HepG2 (cell line): ENCODE measurements around the gene MTR. TPM values are rescaled to one million over a fixed set of nuclear protein-coding genes. Genes with fewer than 3 reads are reported as not detected.
A peak's percentile ranks its signal among the peaks of the same experiment; 100 is the strongest.

Source experiments
- ATAC-seq: fragments of 200-7000 bp; cut with Tn5 transposase; 3 replicates; pipeline ENCODE4 v1.9.1; 2020; ENCODE audit warnings: mild to moderate bottlenecking, moderate library complexity
- BruUV-seq: library from RNA; stranded (reverse); fragments of 400-500 nt; replicated peaks from 2 replicates; lab custom pipeline; 2021; lab: Mats Ljungman, UMichigan
- CTCF ChIA-PET: fragments of 300-600 bp; formaldehyde crosslinking; extraction: SDS; loops from one replicate; lab custom pipeline; 2021; ENCODE audit warnings: low total read pairs, inconsistent platforms, low intra/inter-chr PET ratio; lab: Yijun Ruan, JAX
- POLR2A ChIA-PET: fragments of 350-600 bp; sonication (Branson Sonifier 250); formaldehyde crosslinking; loops from one replicate; lab custom pipeline; 2020; ENCODE audit warnings: antibody characterized with exemption, inconsistent platforms; lab: Yijun Ruan, JAX
- DNase-seq: peaks from one replicate; pipeline ENCODE4 v3.0.0-alpha.2; 2015; ENCODE audit warnings: low spot score
- FAIRE-seq: peaks from 3 replicates; lab custom pipeline; 2011; peaks lifted over from hg19 to GRCh38; lab: Jason Lieb, UNC
- H2AFZ ChIP-seq: one replicate; pipeline ENCODE4 v1.6.1; 2011; ENCODE audit warnings: low read length, inconsistent platforms
- H3K27ac ChIP-seq: fragments of 300-600 bp; 3 replicates; pipeline ENCODE4 v1.8.0; 2011; ENCODE audit warnings: mixed run types, mild to moderate bottlenecking, mixed read lengths, low read length, inconsistent platforms; ENCODE audit not compliant: insufficient read depth; ENCODE audit errors: extremely low read length
- H3K27me3 ChIP-seq, 2 experiments: fragments of 200-600 bp in 1 of 2; 2 replicates in 1 of 2; 3 replicates in 1 of 2; pipeline versions ENCODE4 v1.6.0 to v1.8.0; 2011; ENCODE audit warnings: low read length in 2 of 2, mild to moderate bottlenecking in 2 of 2, moderate library complexity in 2 of 2, inconsistent platforms in 1 of 2; ENCODE audit not compliant: insufficient read depth in 2 of 2, control insufficient read depth in 1 of 2
- H3K36me3 ChIP-seq, 2 experiments: fragments of 200-600 bp in 1 of 2; replicated peaks in 1 of 2; 2 replicates in 1 of 2; 3 replicates in 1 of 2; pipeline versions ENCODE4 v1.5.1 to v1.8.0; 2011; ENCODE audit warnings: low read length in 2 of 2, inconsistent platforms in 1 of 2; ENCODE audit not compliant: insufficient read depth in 2 of 2, control insufficient read depth in 1 of 2
- H3K4me1 ChIP-seq: 2 replicates; pipeline ENCODE4 v1.5.1; 2012; ENCODE audit warnings: low read length, inconsistent platforms; ENCODE audit not compliant: insufficient read depth
- H3K4me2 ChIP-seq: 2 replicates; pipeline ENCODE4 v1.6.0; 2011; ENCODE audit warnings: low read depth, low read length, inconsistent platforms
- H3K4me3 ChIP-seq, 3 experiments: fragments of 200-600 bp in 1 of 3; sonication (generic), shearing (Covaris generic) in 1 of 3; replicated peaks in 1 of 3; 2 replicates each; pipeline ENCODE4 v1.5.1; 2011 to 2016; ENCODE audit warnings: low read length in 3 of 3, inconsistent platforms in 2 of 3, low read depth in 2 of 3, mild to moderate bottlenecking in 2 of 3, control low read depth in 1 of 3, mixed read lengths in 1 of 3; ENCODE audit not compliant: insufficient read depth in 1 of 3
- H3K79me2 ChIP-seq: one replicate; pipeline ENCODE4 v1.6.1; 2011; ENCODE audit warnings: low read length, inconsistent platforms; ENCODE audit not compliant: insufficient read depth
- H3K9ac ChIP-seq: 2 replicates; pipeline ENCODE4 v1.6.0; 2011; ENCODE audit warnings: mild to moderate bottlenecking, low read depth, low read length, inconsistent platforms; ENCODE audit not compliant: insufficient read depth
- H3K9me3 ChIP-seq: 2 replicates; pipeline ENCODE4 v1.5.1; 2012; ENCODE audit warnings: mild to moderate bottlenecking, low read length
- H4K20me1 ChIP-seq: 2 replicates; pipeline ENCODE4 v1.6.0; 2011; ENCODE audit warnings: inconsistent platforms, mild to moderate bottlenecking, low read length, moderate library complexity; ENCODE audit not compliant: insufficient read depth
- CBFB ChIP-seq: sonication (generic); formaldehyde crosslinking; IDR thresholded peaks from 2 replicates; pipeline ENCODE4 v1.4.0; 2020; ENCODE audit warnings: missing genetic modification reagents
- HDAC2 ChIP-seq: sonication (generic); formaldehyde crosslinking; IDR thresholded peaks from 2 replicates; pipeline ENCODE4 v1.4.0; 2020; ENCODE audit warnings: missing genetic modification reagents
- HMGA1 ChIP-seq: sonication (generic); formaldehyde crosslinking; conservative IDR thresholded peaks from 2 replicates; pipeline ENCODE4 v1.4.0; 2020; ENCODE audit warnings: missing genetic modification reagents
- NFE2L1 ChIP-seq: sonication (generic); formaldehyde crosslinking; IDR thresholded peaks from 2 replicates; pipeline ENCODE4 v1.4.0; 2020; ENCODE audit warnings: missing genetic modification reagents, mild to moderate bottlenecking, borderline replicate concordance
- PCBP2 ChIP-seq: fragments of 200-400 bp; formaldehyde crosslinking; optimal IDR thresholded peaks from 2 replicates; pipeline ENCODE3; 2018; ENCODE audit warnings: low read length, low read depth; ENCODE audit not compliant: poor library complexity, severe bottlenecking
- PRPF4 ChIP-seq: fragments of 200-400 bp; formaldehyde crosslinking; IDR thresholded peaks from 2 replicates; pipeline ENCODE4 v1.6.1; 2016; ENCODE audit warnings: low read length, low read depth; ENCODE audit not compliant: poor library complexity, severe bottlenecking
- YEATS2 ChIP-seq: sonication (generic); formaldehyde crosslinking; IDR thresholded peaks from 2 replicates; pipeline ENCODE4 v1.4.0; 2020; ENCODE audit warnings: missing genetic modification reagents, borderline replicate concordance
- ZNF18 ChIP-seq: sonication (generic); formaldehyde crosslinking; IDR thresholded peaks from 2 replicates; pipeline ENCODE4 v1.8.0; 2022; ENCODE audit warnings: mild to moderate bottlenecking, missing genetic modification reagents; ENCODE audit not compliant: insufficient replicate concordance
- WGBS: methylation state at CpG from one replicate; pipeline ENCODE4 v1.1.6; 2017; ENCODE audit warnings: low lambda C conversion rate; 5-methylcytosine and 5-hydroxymethylcytosine counted together
- in situ Hi-C: cut with HindIII; loops from 2 replicates; pipeline ENCODE4 v1.10.0; 2017; ENCODE audit warnings: low pct_unique_long_range_greater_than_20kb; ENCODE audit not compliant: extremely low pct_ligation_motif_present
- intact Hi-C: fragments of 100-400 bp; cut with micrococcal nuclease; formaldehyde crosslinking; loops from one replicate; pipeline ENCODE4 v1.10.0; 2022; ENCODE audit not compliant: unreplicated experiment
- polyA plus RNA-seq, 8 experiments: library from polyadenylated mRNA; depleted of rRNA in 3 of 8; stranded (reverse) in 7 of 8; unstranded in 1 of 8; fragments of >200 nt; fragmentation: Illumina TruSeq in 4 of 8; extraction: Trizol in 4 of 8; gene quantifications; 2 replicates each; pipeline versions ENCODE4 v1.2.1 to v1.2.3, GENCODE V29; 2011 to 2016; ENCODE audit warnings: low read depth in 4 of 8, missing spikeins in 1 of 8, mixed read lengths in 1 of 8; ENCODE audit not compliant: insufficient read depth in 1 of 8
- total RNA-seq, 5 experiments: library from RNA; depleted of rRNA; stranded (reverse); fragments of >200 nt; fragmentation: Illumina TruSeq; extraction: Trizol; gene quantifications; 2 replicates each; pipeline ENCODE4 v1.2.3, GENCODE V29; 2016; ENCODE audit warnings: low read depth in 1 of 5

MTR gene
- total and polyA plus RNA-seq, 2 of the 13 experiments (the other 11 are each of a cell fraction or from before 2014, with no cell fraction given), result 16.3 to 36.1 TPM

GRCh38 chr1:236767276-236767675 is 27.8 kb upstream of the MTR start:
- Histone ChIP-seq H3K9me3 (no peaks in the 10 kb centered on the region), H3K79me2 (no peaks in the 10 kb centered on the region), H3K9ac (no peak overlapping the region), H3K36me3 (no peaks in the 10 kb centered on the region), H4K20me1 (no peaks in the 10 kb centered on the region), H3K27me3 (peaks cover 0 to 14% of the 10 kb centered on the region in 2 experiments; a peak in 2 of 5 replicates), H3K4me1 (peaks cover 11% of the 10 kb centered on the region), H3K27ac (no peak overlapping the region), H3K4me3 (no peak overlapping the region), H2AFZ (no peak overlapping the region), H3K4me2 (no peak overlapping the region)
- FAIRE-seq (no peak), DNase-seq (no peak), ATAC-seq (no peak)
- CTCF ChIA-PET, result no interaction called here
- intact Hi-C loops, result no loop called here
- POLR2A ChIA-PET, result no interaction called here
- in situ Hi-C loops, result loop anchor here (10.0 to 25.0 kb wide), 2 partner anchors 370 to 798 kb away; no protein-coding TSS in a partner anchor
- WGBS, result 28% methylated on average over 6 of the region's 6 CpGs
- TF ChIP-seq HDAC2 (CRISPR knock-in tag) (no peak), ZNF18 (no peak)
- no TSS peak for BruUV-seq

- Histone ChIP-seq H3K9me3 (no peaks in the 10 kb centered on the region), H3K27me3 (peaks cover 0 to 14% of the 10 kb centered on the region in 2 experiments; a peak in 2 of 5 replicates), H3K4me1 (peaks cover 11% of the 10 kb centered on the region), H4K20me1 (no peaks in the 10 kb centered on the region), H3K36me3 (no peaks in the 10 kb centered on the region), H3K4me3 (no peak overlapping the region), H3K9ac (no peak overlapping the region), H2AFZ (no peak overlapping the region), H3K27ac (no peak overlapping the region), H3K79me2 (no peaks in the 10 kb centered on the region), H3K4me2 (no peak overlapping the region)
- in situ Hi-C loops (loop anchor here (10.0 to 25.0 kb wide), 2 partner anchors 369 to 796 kb away; no protein-coding TSS in a partner anchor), intact Hi-C loops (no loop called here)
- POLR2A ChIA-PET, result no interaction called here
- CTCF ChIA-PET, result no interaction called here
- TF ChIP-seq NFE2L1 (CRISPR knock-in tag), result no peak
- no peak for TF ChIP-seq PCBP2
- no peak for TF ChIP-seq HMGA1 (CRISPR knock-in tag)
- TF ChIP-seq YEATS2, result no peak
- TF ChIP-seq CBFB (CRISPR knock-in tag), result no peak
- no peak for TF ChIP-seq PRPF4
- DNase-seq (no peak), FAIRE-seq (no peak), ATAC-seq (peak; percentile 62)
- no TSS peak for BruUV-seq
Observed at GRCh38 chr1:236768601-236769000, 26.5 kb upstream of the MTR start.
